CD4-positive, CD25-positive, alpha-beta regulatory T cell (primary cell): Measurements from ENCODE around the gene RHBDF1. TPM values are rescaled to one million over a fixed set of nuclear protein-coding genes. Genes with fewer than 3 reads are reported as not detected.

Experiments
- ATAC-seq, 2 donors: fragments of 150-1000 bp; cut with Tn5 transposase; one replicate each; pipeline ENCODE4 v1.10.0; 2021; ENCODE audit warnings: low read depth in 2 of 2, moderate number of reproducible peaks in 2 of 2, moderate library complexity in 1 of 2
- DNase-seq, 3 donors: peaks; one replicate each; pipeline versions ENCODE4 v3.0.0 to v3.0.0-alpha.2; 2012 to 2022; ENCODE audit warnings: mixed read lengths in 1 of 3
- H3K27ac ChIP-seq: one replicate; pipeline ENCODE4 v1.7.0; 2013; ENCODE audit warnings: mild to moderate bottlenecking, low read length; ENCODE audit not compliant: insufficient read depth, poor library complexity, severe bottlenecking
- H3K27me3 ChIP-seq: one replicate; pipeline ENCODE4 v1.7.0; 2013; ENCODE audit warnings: low read length; ENCODE audit not compliant: control insufficient read depth, insufficient read depth
- H3K36me3 ChIP-seq: one replicate; pipeline ENCODE4 v1.7.0; 2013; ENCODE audit warnings: mild to moderate bottlenecking, low read length, moderate library complexity; ENCODE audit not compliant: control insufficient read depth, insufficient read depth
- H3K4me1 ChIP-seq: 2 replicates; pipeline ENCODE4 v1.7.0; 2013; ENCODE audit warnings: mild to moderate bottlenecking, low read length; ENCODE audit not compliant: insufficient read depth, control insufficient read depth, poor library complexity, severe bottlenecking
- H3K4me3 ChIP-seq: one replicate; pipeline ENCODE4 v1.7.0; 2013; ENCODE audit warnings: low read depth, mild to moderate bottlenecking, low read length, moderate library complexity
- H3K9me3 ChIP-seq, 2 experiments: 1 replicate in 1 of 2; 2 replicates in 1 of 2; pipeline ENCODE4 v1.7.0; 2013; ENCODE audit warnings: low read length in 2 of 2, mild to moderate bottlenecking in 1 of 2, moderate library complexity in 1 of 2; ENCODE audit not compliant: control insufficient read depth in 2 of 2
- H3K27ac Mint-ChIP-seq, 3 donors: one replicate each; pipeline ENCODE4 v1.8.0; 2020 to 2022; ENCODE audit warnings: mild to moderate bottlenecking in 3 of 3, mixed read lengths in 3 of 3, moderate library complexity in 2 of 3
- H3K27me3 Mint-ChIP-seq: one replicate; pipeline ENCODE4 v1.8.0; 2022; ENCODE audit warnings: mild to moderate bottlenecking, mixed read lengths
- H3K36me3 Mint-ChIP-seq: one replicate; pipeline ENCODE4 v1.8.0; 2020; ENCODE audit warnings: mixed read lengths
- H3K4me1 Mint-ChIP-seq, 4 donors: one replicate each; pipeline ENCODE4 v1.8.0; 2020 to 2022; ENCODE audit warnings: mixed read lengths in 4 of 4, mild to moderate bottlenecking in 1 of 4
- H3K4me3 Mint-ChIP-seq, 4 donors: one replicate each; pipeline ENCODE4 v1.8.0; 2020 to 2022; ENCODE audit warnings: mild to moderate bottlenecking in 4 of 4, mixed read lengths in 4 of 4, moderate library complexity in 3 of 4
- H3K9me3 Mint-ChIP-seq, 7 donors: one replicate each; pipeline ENCODE4 v1.8.0; 2020 to 2022; ENCODE audit warnings: mixed read lengths in 7 of 7, mild to moderate bottlenecking in 3 of 7, moderate library complexity in 2 of 7
- polyA plus RNA-seq, 4 donors: library from polyadenylated mRNA; unstranded; fragments of 300-500 nt; fragmentation: Illumina TruSeq; gene quantifications; one replicate each; pipeline ENCODE4 v1.2.3, GENCODE V29; 2021
- total RNA-seq: library from RNA; stranded (reverse); gene quantifications from one replicate; pipeline ENCODE4 v1.2.3, GENCODE V29; 2022

Gene RHBDF1
- total and polyA plus RNA-seq, 5 donors from 2014 or later: 0.67 TPM; not detected in 4

GRCh38 chr16:63466-63865 is 9.0 kb downstream of the RHBDF1 start:
- H3K4me1 ChIP-seq: no peaks in the 10 kb centered on the region
- peaks cover 0 to 6% (median 3%) of the 10 kb centered on the region in 4 donors for H3K4me1 Mint-ChIP-seq
- H3K27me3 Mint-ChIP-seq: peaks cover 18% of the 10 kb centered on the region
- no peak for DNase-seq
- H3K27me3 ChIP-seq: no peaks in the 10 kb centered on the region
- peaks cover 0 to 2% (median 0%) of the 10 kb centered on the region in 7 donors for H3K9me3 Mint-ChIP-seq
- no peak overlapping the region for H3K27ac ChIP-seq
- H3K4me3 Mint-ChIP-seq: peak overlapping the region in 1 of 4 donors; percentile 38
- ATAC-seq: no peak
- H3K4me3 ChIP-seq: no peak overlapping the region
- H3K27ac Mint-ChIP-seq: no peak overlapping the region
- no peaks in the 10 kb centered on the region for H3K9me3 ChIP-seq
- no peaks in the 10 kb centered on the region for H3K36me3 Mint-ChIP-seq
- no peaks in the 10 kb centered on the region for H3K36me3 ChIP-seq

DNA sequence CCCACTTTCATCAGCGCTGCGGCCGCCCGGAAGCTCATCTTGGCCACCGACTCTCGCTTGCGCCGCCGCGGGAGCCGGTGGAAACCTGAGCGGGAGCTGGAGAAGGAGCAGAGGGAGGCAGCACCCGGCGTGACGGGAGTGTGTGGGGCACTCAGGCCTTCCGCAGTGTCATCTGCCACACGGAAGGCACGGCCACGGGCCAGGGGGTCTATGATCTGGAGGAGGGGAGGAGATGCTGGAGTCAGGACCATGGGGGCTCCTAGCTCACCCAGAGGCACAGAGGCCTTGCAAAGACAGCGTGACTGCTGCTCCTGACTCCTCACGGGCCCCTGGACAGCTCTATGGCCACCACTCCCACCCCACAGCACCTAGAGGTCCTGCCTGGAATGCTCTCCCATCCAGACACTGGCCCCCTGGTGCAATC is 9.5 kb downstream of the RHBDF1 start:
- H3K4me1 Mint-ChIP-seq: peaks cover 0 to 6% (median 3%) of the 10 kb centered on the region in 4 donors
- H3K36me3 Mint-ChIP-seq: no peaks in the 10 kb centered on the region
- no peaks in the 10 kb centered on the region for H3K4me1 ChIP-seq
- no peak for ATAC-seq
- H3K27me3 Mint-ChIP-seq: peaks cover 18% of the 10 kb centered on the region
- DNase-seq: no peak
- no peak overlapping the region for H3K27ac Mint-ChIP-seq
- no peak overlapping the region for H3K4me3 ChIP-seq
- no peaks in the 10 kb centered on the region for H3K36me3 ChIP-seq
- peaks cover 0 to 2% (median 0%) of the 10 kb centered on the region in 7 donors for H3K9me3 Mint-ChIP-seq
- no peaks in the 10 kb centered on the region for H3K9me3 ChIP-seq
- H3K4me3 Mint-ChIP-seq: no peak overlapping the region
- no peak overlapping the region for H3K27ac ChIP-seq
- H3K27me3 ChIP-seq: no peaks in the 10 kb centered on the region

GRCh38 chr16:62283-62967 is 10.0 kb downstream of the RHBDF1 start:
- Histone ChIP-seq H3K4me3 (no peak overlapping the region), H3K27me3 (no peaks in the 10 kb centered on the region), H3K9me3 (no peaks in the 10 kb centered on the region), H3K4me1 (no peaks in the 10 kb centered on the region), H3K36me3 (no peaks in the 10 kb centered on the region), H3K27ac (no peak overlapping the region)
- Mint-ChIP-seq H3K9me3 (no peaks in the 10 kb centered on the region), H3K4me3 (no peak overlapping the region), H3K36me3 (no peaks in the 10 kb centered on the region), H3K27ac (no peak overlapping the region), H3K4me1 (peaks cover 0 to 6% (median 3%) of the 10 kb centered on the region in 4 donors), H3K27me3 (peaks cover 14% of the 10 kb centered on the region)
- DNase-seq: no peak
- no peak for ATAC-seq

GRCh38 chr16:61879-62281 is 10.6 kb downstream of the RHBDF1 start:
- no peak overlapping the region for H3K27ac Mint-ChIP-seq
- no peaks in the 10 kb centered on the region for H3K9me3 Mint-ChIP-seq
- Histone ChIP-seq H3K36me3 (no peaks in the 10 kb centered on the region), H3K27me3 (no peaks in the 10 kb centered on the region), H3K4me3 (no peak overlapping the region), H3K9me3 (no peaks in the 10 kb centered on the region), H3K4me1 (no peaks in the 10 kb centered on the region), H3K27ac (no peak overlapping the region)
- ATAC-seq (no peak), DNase-seq (no peak)
- no peak overlapping the region for H3K4me3 Mint-ChIP-seq
- peaks cover 13% of the 10 kb centered on the region for H3K27me3 Mint-ChIP-seq
- peaks cover 0 to 6% (median 3%) of the 10 kb centered on the region in 4 donors for H3K4me1 Mint-ChIP-seq
- no peaks in the 10 kb centered on the region for H3K36me3 Mint-ChIP-seq

DNA sequence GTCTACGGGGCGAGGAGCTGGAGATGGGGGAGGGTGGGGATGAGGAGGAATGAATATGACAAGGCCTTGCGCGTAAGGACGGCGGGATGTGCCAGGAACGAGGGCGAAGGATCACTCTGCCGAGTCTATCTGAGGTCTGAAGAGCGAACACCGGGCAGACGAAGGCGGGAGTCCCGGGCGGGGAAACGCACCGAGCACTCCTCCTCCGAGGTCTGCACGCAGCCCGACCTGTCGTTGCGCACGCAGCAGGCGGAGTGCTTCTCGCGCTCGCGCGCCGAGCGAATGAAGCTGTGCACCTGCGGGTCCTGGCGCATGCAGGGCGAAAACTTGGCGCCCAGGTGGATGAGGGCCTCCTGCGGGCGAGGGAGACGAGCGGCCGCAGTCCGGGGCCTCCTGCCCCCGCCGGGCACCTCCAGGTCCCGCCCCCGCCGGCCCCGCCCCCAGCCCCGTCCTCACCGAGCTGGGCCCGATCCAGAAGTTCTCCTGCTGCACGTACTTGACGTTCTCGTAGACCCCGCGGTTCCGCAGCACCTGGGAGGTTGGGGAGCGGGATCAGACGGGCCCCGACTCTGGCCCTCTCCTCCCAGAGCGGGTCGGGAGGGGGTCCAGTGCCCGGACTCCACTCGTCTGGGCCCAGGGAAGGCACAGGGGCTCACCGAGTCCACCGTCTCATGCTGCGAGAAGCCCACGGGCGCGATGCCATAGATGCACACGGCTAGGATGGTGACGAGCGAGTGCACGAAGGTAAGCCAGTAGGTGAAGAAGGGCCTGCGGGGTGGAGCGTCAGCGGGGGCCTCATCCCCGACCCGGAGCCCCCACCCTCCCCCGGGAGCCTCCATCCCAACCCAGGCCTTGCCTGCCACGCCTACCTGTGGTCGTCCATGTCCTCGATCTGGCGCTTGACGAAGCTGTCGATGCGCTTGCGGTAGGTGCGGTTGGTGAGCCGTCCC is 11.2 kb downstream of the RHBDF1 start:
- H3K27me3 ChIP-seq: no peaks in the 10 kb centered on the region
- Mint-ChIP-seq H3K4me3 (no peak overlapping the region), H3K27ac (no peak overlapping the region), H3K36me3 (peaks cover under 1% of the 10 kb centered on the region), H3K27me3 (peaks cover 13% of the 10 kb centered on the region), H3K4me1 (peaks cover 0 to 6% (median 3%) of the 10 kb centered on the region in 4 donors), H3K9me3 (no peaks in the 10 kb centered on the region)
- H3K36me3 ChIP-seq: peaks cover 1% of the 10 kb centered on the region
- H3K4me3 ChIP-seq: no peak overlapping the region
- DNase-seq (no peak), ATAC-seq (no peak)
- H3K27ac ChIP-seq: no peak overlapping the region
- H3K4me1 ChIP-seq: no peaks in the 10 kb centered on the region
- H3K9me3 ChIP-seq: no peaks in the 10 kb centered on the region

DNA sequence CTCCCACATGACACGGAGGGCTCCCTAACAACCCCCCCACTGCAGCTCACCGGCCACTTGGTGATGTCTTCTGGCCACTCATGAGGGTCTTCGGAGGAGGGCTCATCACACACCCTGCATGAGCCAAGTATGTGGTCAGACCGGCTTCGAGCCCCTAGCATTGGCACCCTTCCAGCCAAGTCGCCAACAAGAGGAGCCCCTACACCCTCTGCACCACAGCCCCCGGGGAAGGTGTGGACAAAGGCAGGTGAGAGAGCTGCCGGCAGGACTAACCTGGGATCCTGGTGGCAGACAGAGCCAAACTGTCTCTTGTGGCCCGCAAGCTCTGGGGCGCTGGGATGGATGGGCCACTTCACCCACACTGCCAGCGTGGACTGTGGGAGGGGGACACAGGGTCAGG is 12.3 kb downstream of the RHBDF1 start:
- DNase-seq: no peak
- Mint-ChIP-seq H3K27ac (no peak overlapping the region), H3K27me3 (peaks cover 5% of the 10 kb centered on the region), H3K4me1 (peaks cover 0 to 3% (median 0%) of the 10 kb centered on the region in 4 donors), H3K36me3 (peaks cover 4% of the 10 kb centered on the region), H3K9me3 (no peaks in the 10 kb centered on the region), H3K4me3 (peak overlapping the region in 1 of 4 donors; percentile 32)
- Histone ChIP-seq H3K4me3 (no peak overlapping the region), H3K27me3 (no peaks in the 10 kb centered on the region), H3K4me1 (no peaks in the 10 kb centered on the region), H3K9me3 (no peaks in the 10 kb centered on the region), H3K27ac (no peak overlapping the region), H3K36me3 (peaks cover 6% of the 10 kb centered on the region)
- ATAC-seq: no peak

DNA sequence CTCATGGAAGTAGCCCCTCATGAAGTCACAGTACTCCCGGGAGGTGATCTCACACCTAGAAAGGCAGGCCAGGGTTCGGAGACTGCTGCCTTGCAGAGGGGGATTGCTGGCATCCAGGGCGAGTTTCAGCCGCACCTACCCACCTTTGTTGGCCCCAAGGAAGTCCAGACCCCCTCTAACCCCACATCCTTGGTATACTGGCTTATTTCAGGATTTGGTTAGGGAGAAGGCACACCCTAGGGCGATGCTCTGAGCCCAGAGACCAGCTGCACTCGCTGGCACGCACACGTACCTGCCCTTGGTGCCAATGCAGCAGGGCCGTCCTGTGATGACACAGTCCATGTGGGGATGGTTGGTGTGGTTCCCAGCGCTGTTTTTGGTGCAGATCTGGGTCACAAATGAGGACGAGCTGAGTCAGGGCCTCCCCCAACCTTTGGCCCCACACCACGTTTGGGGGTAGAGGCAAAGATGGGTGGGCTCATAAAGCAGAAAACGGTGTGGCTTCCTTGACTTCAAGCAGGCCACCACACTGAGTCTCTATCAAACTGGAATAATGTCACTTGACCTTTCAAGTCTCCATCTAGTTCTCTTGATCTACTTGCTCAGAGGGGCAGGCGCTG is 12.9 kb downstream of the RHBDF1 start:
- ATAC-seq: no peak
- no peaks in the 10 kb centered on the region for H3K9me3 Mint-ChIP-seq
- peaks cover 0 to 5% (median under 1%) of the 10 kb centered on the region in 4 donors for H3K4me1 Mint-ChIP-seq
- no peaks in the 10 kb centered on the region for H3K27me3 ChIP-seq
- H3K27ac Mint-ChIP-seq: no peak overlapping the region
- peaks cover 4% of the 10 kb centered on the region for H3K27me3 Mint-ChIP-seq
- DNase-seq: no peak
- peaks cover 6% of the 10 kb centered on the region for H3K36me3 ChIP-seq
- H3K27ac ChIP-seq: no peak overlapping the region
- no peak overlapping the region for H3K4me3 ChIP-seq
- H3K9me3 ChIP-seq: no peaks in the 10 kb centered on the region
- peaks cover 4% of the 10 kb centered on the region for H3K36me3 Mint-ChIP-seq
- peaks cover 2% of the 10 kb centered on the region for H3K4me1 ChIP-seq
- H3K4me3 Mint-ChIP-seq: peak overlapping the region in 1 of 4 donors; percentile 32
